Fibroblast of mammary gland (primary cell): ENCODE results near the gene DAP.

Experiments used
- DNase-seq: peaks from one replicate; pipeline ENCODE4 v3.0.0-alpha.2; 2010; ENCODE audit warnings: low read depth
- H3K4me3 ChIP-seq: 2 replicates; pipeline ENCODE4 v1.5.1; 2011; ENCODE audit warnings: low read depth, mild to moderate bottlenecking, low read length, moderate library complexity; ENCODE audit not compliant: control insufficient read depth
- CTCF ChIP-seq: conservative IDR thresholded peaks from 2 replicates; pipeline ENCODE4 v1.5.1; 2011; ENCODE audit warnings: low read depth, low read length, inconsistent platforms; ENCODE audit not compliant: control insufficient read depth, insufficient read depth

Gene DAP

GRCh38 chr5:10655161-10655971 is 105.7 kb downstream of the DAP start:
- no peak overlapping the region for H3K4me3 ChIP-seq
- no peak for TF ChIP-seq CTCF
- DNase-seq = peak; percentile 28

- H3K4me3 ChIP-seq = no peak overlapping the region
- no peak for DNase-seq
- no peak for TF ChIP-seq CTCF
Observed at GRCh38 chr5:10654566-10654965, 106.5 kb downstream of the DAP start.

- no peak for DNase-seq
- no peak for TF ChIP-seq CTCF
- H3K4me3 ChIP-seq = no peak overlapping the region
Observed at GRCh38 chr5:10653751-10654400, 107.2 kb downstream of the DAP start.

- H3K4me3 ChIP-seq = no peak overlapping the region
- DNase-seq = peak; percentile 47
- TF ChIP-seq CTCF = no peak
Observed at GRCh38 chr5:10653043-10653442, 108.0 kb downstream of the DAP start.

GRCh38 chr5:10652606-10653005 is 108.4 kb downstream of the DAP start:
- H3K4me3 ChIP-seq = no peak overlapping the region
- DNase-seq = no peak
- no peak for TF ChIP-seq CTCF

- no peak for TF ChIP-seq CTCF
- H3K4me3 ChIP-seq = no peak overlapping the region
- peak; percentile 64 for DNase-seq
Observed at GRCh38 chr5:10652151-10652550, 108.9 kb downstream of the DAP start.
